Measurements from ENCODE around the gene NRAS. TPM values are rescaled to one million over a fixed set of nuclear protein-coding genes. Genes with fewer than 3 reads are reported as not detected.

Gene NRAS
- total and polyA plus RNA-seq, 2 experiments from 2014 or later, result 25.7 to 79.4 TPM

- no peaks in the 10 kb centered on the region for H3K36me3 ChIP-seq (replicated peaks; ENCODE audit: insufficient read depth, low read depth)
- no peaks in the 10 kb centered on the region for H3K27me3 ChIP-seq
- H3K9me3 ChIP-seq (ENCODE audit: low read depth), result no peaks in the 10 kb centered on the region
- peak overlapping the region; percentile 88 for H3K4me3 ChIP-seq
- no peaks in the 10 kb centered on the region for H3K9me2 ChIP-seq (replicated peaks; ENCODE audit: insufficient read depth)
- peak; percentile 18 for DNase-seq (ENCODE audit: low spot score)
- WGBS (ENCODE audit: low lambda C conversion rate, missing lambda C conversion rate), result 33% methylated on average over 13 of the region's 13 CpGs
- no peaks in the 10 kb centered on the region for H4K20me1 ChIP-seq (ENCODE audit: insufficient read depth, poor library complexity, severe bottlenecking)
- H2AFZ ChIP-seq, result peak overlapping the region; percentile 66
- no peaks in the 10 kb centered on the region for H3K4me1 ChIP-seq (ENCODE audit: insufficient read depth)
- peak overlapping the region; percentile 82 for H3K27ac ChIP-seq
- H3K4me2 ChIP-seq, result peak overlapping the region; percentile 78
- TF ChIP-seq EZH2 (IDR thresholded peaks at IDR 0.05; ENCODE audit: borderline replicate concordance), result no peak
- TF ChIP-seq, protein P1, sequence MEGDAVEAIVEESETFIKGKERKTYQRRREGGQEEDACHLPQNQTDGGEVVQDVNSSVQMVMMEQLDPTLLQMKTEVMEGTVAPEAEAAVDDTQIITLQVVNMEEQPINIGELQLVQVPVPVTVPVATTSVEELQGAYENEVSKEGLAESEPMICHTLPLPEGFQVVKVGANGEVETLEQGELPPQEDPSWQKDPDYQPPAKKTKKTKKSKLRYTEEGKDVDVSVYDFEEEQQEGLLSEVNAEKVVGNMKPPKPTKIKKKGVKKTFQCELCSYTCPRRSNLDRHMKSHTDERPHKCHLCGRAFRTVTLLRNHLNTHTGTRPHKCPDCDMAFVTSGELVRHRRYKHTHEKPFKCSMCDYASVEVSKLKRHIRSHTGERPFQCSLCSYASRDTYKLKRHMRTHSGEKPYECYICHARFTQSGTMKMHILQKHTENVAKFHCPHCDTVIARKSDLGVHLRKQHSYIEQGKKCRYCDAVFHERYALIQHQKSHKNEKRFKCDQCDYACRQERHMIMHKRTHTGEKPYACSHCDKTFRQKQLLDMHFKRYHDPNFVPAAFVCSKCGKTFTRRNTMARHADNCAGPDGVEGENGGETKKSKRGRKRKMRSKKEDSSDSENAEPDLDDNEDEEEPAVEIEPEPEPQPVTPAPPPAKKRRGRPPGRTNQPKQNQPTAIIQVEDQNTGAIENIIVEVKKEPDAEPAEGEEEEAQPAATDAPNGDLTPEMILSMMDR (IDR thresholded peaks at IDR 0.05; ENCODE audit: poor library complexity), result no peak
- TF ChIP-seq EZH2phosphoT487 (IDR thresholded peaks at IDR 0.05; ENCODE audit: low read depth, severe bottlenecking, unreplicated experiment), result no peak
- peaks cover 6% of the 10 kb centered on the region for H3K79me2 ChIP-seq
These were observed 47.6 kb downstream of the NRAS start for GRCh38 chr1:114668784-114669561.

DNA sequence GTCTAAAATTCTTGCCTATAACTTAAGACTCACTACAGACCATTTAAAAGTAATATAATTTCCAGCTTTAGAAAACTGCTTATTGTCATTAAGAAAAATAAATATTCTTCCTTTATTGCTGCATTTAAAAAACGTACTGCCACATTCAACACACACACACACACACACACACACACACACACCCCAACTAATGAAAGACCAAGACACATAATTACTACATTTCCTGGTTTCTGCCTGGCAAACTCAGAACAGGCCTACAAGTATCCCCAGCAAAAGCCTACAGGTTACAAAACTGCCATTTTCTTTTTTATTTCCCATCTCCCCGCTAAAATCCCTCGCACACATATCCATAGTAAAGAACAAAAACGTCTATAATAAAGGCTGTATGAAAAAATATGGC is 48.2 kb downstream of the NRAS start:
- Histone ChIP-seq H4K20me1 (ENCODE audit: insufficient read depth, poor library complexity, severe bottlenecking) (no peaks in the 10 kb centered on the region), H3K9me3 (ENCODE audit: low read depth) (no peaks in the 10 kb centered on the region), H3K4me1 (ENCODE audit: insufficient read depth) (no peaks in the 10 kb centered on the region), H3K27me3 (no peaks in the 10 kb centered on the region), H3K79me2 (peaks cover 6% of the 10 kb centered on the region), H3K27ac (no peak overlapping the region), H3K4me3 (peak overlapping the region; percentile 88), H3K9me2 (replicated peaks; ENCODE audit: insufficient read depth) (no peaks in the 10 kb centered on the region), H3K36me3 (replicated peaks; ENCODE audit: insufficient read depth, low read depth) (no peaks in the 10 kb centered on the region), H2AFZ (no peak overlapping the region), H3K4me2 (peak overlapping the region; percentile 78)
- WGBS (ENCODE audit: low lambda C conversion rate, missing lambda C conversion rate), result 75% methylated on average over 4 of the region's 4 CpGs
- TF ChIP-seq, protein P1 (IDR thresholded peaks at IDR 0.05; ENCODE audit: poor library complexity), result no peak
- TF ChIP-seq EZH2 (IDR thresholded peaks at IDR 0.05; ENCODE audit: borderline replicate concordance) (no peak), EZH2phosphoT487 (IDR thresholded peaks at IDR 0.05; ENCODE audit: low read depth, severe bottlenecking, unreplicated experiment) (no peak)
- DNase-seq (ENCODE audit: low spot score), result no peak

GRCh38 chr1:114666954-114667353 is 49.6 kb downstream of the NRAS start:
- no peak for DNase-seq (ENCODE audit: low spot score)
- Histone ChIP-seq H3K36me3 (replicated peaks; ENCODE audit: insufficient read depth, low read depth) (no peaks in the 10 kb centered on the region), H3K4me2 (no peak overlapping the region), H3K27ac (no peak overlapping the region), H4K20me1 (ENCODE audit: insufficient read depth, poor library complexity, severe bottlenecking) (no peaks in the 10 kb centered on the region), H3K4me3 (no peak overlapping the region), H3K27me3 (no peaks in the 10 kb centered on the region), H3K79me2 (peaks cover 6% of the 10 kb centered on the region), H2AFZ (no peak overlapping the region), H3K4me1 (ENCODE audit: insufficient read depth) (no peaks in the 10 kb centered on the region), H3K9me2 (replicated peaks; ENCODE audit: insufficient read depth) (no peaks in the 10 kb centered on the region), H3K9me3 (ENCODE audit: low read depth) (no peaks in the 10 kb centered on the region)
- TF ChIP-seq, protein P1 (IDR thresholded peaks at IDR 0.05; ENCODE audit: poor library complexity), result no peak
- TF ChIP-seq EZH2phosphoT487 (IDR thresholded peaks at IDR 0.05; ENCODE audit: low read depth, severe bottlenecking, unreplicated experiment) (no peak), EZH2 (IDR thresholded peaks at IDR 0.05; ENCODE audit: borderline replicate concordance) (no peak)
- WGBS (ENCODE audit: low lambda C conversion rate, missing lambda C conversion rate), result 87% methylated on average over 3 of the region's 3 CpGs
